GM19240 (cell line): ENCODE measurements around the gene MBOAT7.
"Not testable (repeated sequence)": the region's sequence is repeated elsewhere in the genome, so short reads cannot be mapped to it uniquely, and the experiment has no call there.

Source experiments
- DNase-seq: peaks from one replicate; pipeline ENCODE4 v3.0.0; 2011; ENCODE audit warnings: low spot score; ENCODE audit not compliant: insufficient read length

Gene MBOAT7

GRCh38 chr19:54189145-54189734, at the start of gene MBOAT7:
MBOAT7 (minus strand) TSS chr19:54189580; CDS start chr19:54188508, 1,072 bp downstream.
- DNase-seq, result peak; percentile 87

- no peak for DNase-seq
Measured at GRCh38 chr19:54233941-54234340, 44.6 kb upstream of the MBOAT7 start.

GRCh38 chr19:54231077-54231931, 41.9 kb upstream of the MBOAT7 start:
- peak; percentile 56 for DNase-seq

- no peak for DNase-seq
Measured at GRCh38 chr19:54230031-54230430, 40.7 kb upstream of the MBOAT7 start.

- no peak for DNase-seq
Measured at GRCh38 chr19:54229146-54229545, 39.8 kb upstream of the MBOAT7 start.

GRCh38 chr19:54224619-54225018, 35.2 kb upstream of the MBOAT7 start:
- DNase-seq, result not testable (repeated sequence)

GRCh38 chr19:54223937-54224281, 34.5 kb upstream of the MBOAT7 start:
- not testable (repeated sequence) for DNase-seq

- not testable (repeated sequence) for DNase-seq
Measured at GRCh38 chr19:54223277-54223936, 34.0 kb upstream of the MBOAT7 start.

GRCh38 chr19:54222474-54223276, 33.3 kb upstream of the MBOAT7 start, which contains the start of gene LILRB3:
LILRB3 (minus strand) TSS chr19:54223007; CDS start chr19:54222976, 31 bp downstream.
- not testable (repeated sequence) for DNase-seq

- not testable (repeated sequence) for DNase-seq
Measured at GRCh38 chr19:54221947-54222346, 32.6 kb upstream of the MBOAT7 start.

- not testable (repeated sequence) for DNase-seq
Measured at GRCh38 chr19:54219702-54220101, 30.3 kb upstream of the MBOAT7 start.

- DNase-seq, result no peak
Measured at GRCh38 chr19:54218960-54219661, 29.7 kb upstream of the MBOAT7 start.

GRCh38 chr19:54218259-54218658, 28.9 kb upstream of the MBOAT7 start:
- no peak for DNase-seq

- DNase-seq, result not testable (repeated sequence)
Measured at GRCh38 chr19:54217517-54218247, 28.3 kb upstream of the MBOAT7 start.

GRCh38 chr19:54216869-54217268, 27.5 kb upstream of the MBOAT7 start:
- no peak for DNase-seq

- not testable (repeated sequence) for DNase-seq
Measured at GRCh38 chr19:54214734-54215133, 25.4 kb upstream of the MBOAT7 start.

GRCh38 chr19:54214217-54214616, 24.8 kb upstream of the MBOAT7 start:
- DNase-seq, result not testable (repeated sequence)

- no peak for DNase-seq
Measured at GRCh38 chr19:54211235-54211634, 21.9 kb upstream of the MBOAT7 start.

- DNase-seq, result no peak
Measured at GRCh38 chr19:54209811-54210494, 20.6 kb upstream of the MBOAT7 start.
